Measurements from ENCODE around the gene INHA.

- TF ChIP-seq POLR2A (IDR thresholded peaks at IDR 0.05): no peak
- no peak for TF ChIP-seq CTCF (IDR thresholded peaks at IDR 0.05)
These were observed 23.1 kb upstream of the INHA start for GRCh38 chr2:219548990-219549389.

All from Peyer's patch (tissue), 4 donors.